H1 (cell line): ENCODE measurements around the gene ZFHX2. TPM values are rescaled to one million over a fixed set of nuclear protein-coding genes. Genes with fewer than 3 reads are reported as not detected.

Experiments
- CEBPB ChIP-seq: IDR thresholded peaks from 2 replicates; pipeline ENCODE4 v1.6.1; 2012; ENCODE audit warnings: low read depth, low read length
- FOSL1 ChIP-seq: IDR thresholded peaks from 2 replicates; pipeline ENCODE4 v1.6.1; 2011; ENCODE audit warnings: mild to moderate bottlenecking, low read depth, low read length, moderate library complexity; ENCODE audit not compliant: insufficient read depth
- KDM1A ChIP-seq: fragments of 200-600, 300-600 bp; sonication (generic); IDR thresholded peaks from 2 replicates; pipeline ENCODE4 v1.7.1; 2016; ENCODE audit warnings: mild to moderate bottlenecking, low read length, borderline replicate concordance
- KDM5A ChIP-seq: fragments of 200-600 bp; IDR thresholded peaks from 2 replicates; pipeline ENCODE4 v1.7.1; 2012; ENCODE audit warnings: mild to moderate bottlenecking, low read length, inconsistent platforms, mixed read lengths
- POLR2A ChIP-seq, 2 experiments: IDR thresholded peaks; 1 replicate in 1 of 2; 2 replicates in 1 of 2; pipeline ENCODE4 v1.6.1; 2011; ENCODE audit warnings: low read depth in 2 of 2, low read length in 2 of 2, mild to moderate bottlenecking in 2 of 2; ENCODE audit errors: control extremely low read depth in 1 of 2
- POLR2AphosphoS5 ChIP-seq: IDR thresholded peaks from 2 replicates; pipeline ENCODE4 v1.6.1; 2011; ENCODE audit warnings: low read depth, low read length
- SIRT6 ChIP-seq: IDR thresholded peaks from one replicate; pipeline ENCODE4 v1.7.1; 2012; ENCODE audit warnings: low read length, inconsistent platforms
- SUZ12 ChIP-seq: fragments of 200-600 bp; sonication (generic); IDR thresholded peaks from 2 replicates; pipeline ENCODE4 v1.6.1; 2012; ENCODE audit warnings: mild to moderate bottlenecking, inconsistent platforms, low read length, moderate library complexity, mixed read lengths
- TBP ChIP-seq: IDR thresholded peaks from 2 replicates; pipeline ENCODE4 v1.6.1; 2011; ENCODE audit warnings: low read depth, low read length, improper control_type of control experiment
- ZNF274 ChIP-seq: IDR thresholded peaks from 2 replicates; pipeline ENCODE4 v1.7.0; 2012; ENCODE audit warnings: low read length, borderline replicate concordance; ENCODE audit errors: extremely low read depth
- polyA plus RNA-seq, 7 experiments: library from polyadenylated mRNA; depleted of rRNA in 3 of 7; stranded (reverse) in 5 of 7; unstranded in 2 of 7; fragments of >200 nt in 5 of 7; fragments of 200-250 nt in 2 of 7; gene quantifications; 1 replicate in 5 of 7; 2 replicates in 1 of 7; 4 replicates in 1 of 7; pipeline versions ENCODE4 v1.2.1 to v1.2.3, GENCODE V29; 2011 to 2013; ENCODE audit warnings: missing spikeins in 2 of 7, mixed read lengths in 2 of 7
- total RNA-seq: library from RNA; stranded (reverse); fragmentation: NEBNext Ultra II Directional; extraction: Animal tissue kit (Norgen Biotek cat#: 25700); gene quantifications from 2 replicates; pipeline ENCODE4 v1.2.1, GENCODE V29; 2021
- TF ChIP-seq, protein P1 (sequence below): fragments of 300-600 bp; sonication (generic); IDR thresholded peaks from 2 replicates; pipeline ENCODE4 v1.7.1; 2012; ENCODE audit warnings: low read length, moderate library complexity, mild to moderate bottlenecking, inconsistent platforms; ENCODE audit not compliant: insufficient replicate concordance
- TF ChIP-seq, protein P2 (sequence below): IDR thresholded peaks from 2 replicates; pipeline ENCODE4 v1.6.1; 2012; ENCODE audit warnings: inconsistent platforms
- TF ChIP-seq, protein P3 (sequence below): IDR thresholded peaks from 2 replicates; pipeline ENCODE4 v1.6.1; 2012; ENCODE audit warnings: inconsistent platforms

Gene ZFHX2
- total and polyA plus RNA-seq, 2 of the 8 experiments (the other 6 are each of a cell fraction or from before 2014, with no cell fraction given) = 2.7 to 27.0 TPM

DNA sequence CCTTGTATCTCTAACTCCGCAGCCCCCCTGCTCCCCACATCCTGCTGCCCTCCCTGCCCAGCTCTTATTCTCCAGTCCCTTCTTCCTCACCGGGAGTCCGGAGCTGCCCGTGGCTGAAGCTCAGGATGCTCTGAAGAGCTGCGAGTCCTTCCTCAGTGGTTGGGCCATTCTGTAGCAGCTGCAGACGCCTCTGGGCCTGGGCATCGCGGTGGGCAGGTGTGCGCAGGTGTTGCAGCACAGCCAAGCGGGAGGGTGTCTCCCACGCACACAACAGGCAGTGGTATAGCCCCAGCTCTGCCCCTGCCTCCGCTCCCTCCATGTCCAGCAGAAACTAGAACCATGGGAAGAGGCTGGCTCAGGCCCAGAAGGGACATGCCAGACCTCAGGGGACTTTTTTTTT lies 20.2 kb downstream of the ZFHX2 start (continued):
- TF ChIP-seq, protein P1, sequence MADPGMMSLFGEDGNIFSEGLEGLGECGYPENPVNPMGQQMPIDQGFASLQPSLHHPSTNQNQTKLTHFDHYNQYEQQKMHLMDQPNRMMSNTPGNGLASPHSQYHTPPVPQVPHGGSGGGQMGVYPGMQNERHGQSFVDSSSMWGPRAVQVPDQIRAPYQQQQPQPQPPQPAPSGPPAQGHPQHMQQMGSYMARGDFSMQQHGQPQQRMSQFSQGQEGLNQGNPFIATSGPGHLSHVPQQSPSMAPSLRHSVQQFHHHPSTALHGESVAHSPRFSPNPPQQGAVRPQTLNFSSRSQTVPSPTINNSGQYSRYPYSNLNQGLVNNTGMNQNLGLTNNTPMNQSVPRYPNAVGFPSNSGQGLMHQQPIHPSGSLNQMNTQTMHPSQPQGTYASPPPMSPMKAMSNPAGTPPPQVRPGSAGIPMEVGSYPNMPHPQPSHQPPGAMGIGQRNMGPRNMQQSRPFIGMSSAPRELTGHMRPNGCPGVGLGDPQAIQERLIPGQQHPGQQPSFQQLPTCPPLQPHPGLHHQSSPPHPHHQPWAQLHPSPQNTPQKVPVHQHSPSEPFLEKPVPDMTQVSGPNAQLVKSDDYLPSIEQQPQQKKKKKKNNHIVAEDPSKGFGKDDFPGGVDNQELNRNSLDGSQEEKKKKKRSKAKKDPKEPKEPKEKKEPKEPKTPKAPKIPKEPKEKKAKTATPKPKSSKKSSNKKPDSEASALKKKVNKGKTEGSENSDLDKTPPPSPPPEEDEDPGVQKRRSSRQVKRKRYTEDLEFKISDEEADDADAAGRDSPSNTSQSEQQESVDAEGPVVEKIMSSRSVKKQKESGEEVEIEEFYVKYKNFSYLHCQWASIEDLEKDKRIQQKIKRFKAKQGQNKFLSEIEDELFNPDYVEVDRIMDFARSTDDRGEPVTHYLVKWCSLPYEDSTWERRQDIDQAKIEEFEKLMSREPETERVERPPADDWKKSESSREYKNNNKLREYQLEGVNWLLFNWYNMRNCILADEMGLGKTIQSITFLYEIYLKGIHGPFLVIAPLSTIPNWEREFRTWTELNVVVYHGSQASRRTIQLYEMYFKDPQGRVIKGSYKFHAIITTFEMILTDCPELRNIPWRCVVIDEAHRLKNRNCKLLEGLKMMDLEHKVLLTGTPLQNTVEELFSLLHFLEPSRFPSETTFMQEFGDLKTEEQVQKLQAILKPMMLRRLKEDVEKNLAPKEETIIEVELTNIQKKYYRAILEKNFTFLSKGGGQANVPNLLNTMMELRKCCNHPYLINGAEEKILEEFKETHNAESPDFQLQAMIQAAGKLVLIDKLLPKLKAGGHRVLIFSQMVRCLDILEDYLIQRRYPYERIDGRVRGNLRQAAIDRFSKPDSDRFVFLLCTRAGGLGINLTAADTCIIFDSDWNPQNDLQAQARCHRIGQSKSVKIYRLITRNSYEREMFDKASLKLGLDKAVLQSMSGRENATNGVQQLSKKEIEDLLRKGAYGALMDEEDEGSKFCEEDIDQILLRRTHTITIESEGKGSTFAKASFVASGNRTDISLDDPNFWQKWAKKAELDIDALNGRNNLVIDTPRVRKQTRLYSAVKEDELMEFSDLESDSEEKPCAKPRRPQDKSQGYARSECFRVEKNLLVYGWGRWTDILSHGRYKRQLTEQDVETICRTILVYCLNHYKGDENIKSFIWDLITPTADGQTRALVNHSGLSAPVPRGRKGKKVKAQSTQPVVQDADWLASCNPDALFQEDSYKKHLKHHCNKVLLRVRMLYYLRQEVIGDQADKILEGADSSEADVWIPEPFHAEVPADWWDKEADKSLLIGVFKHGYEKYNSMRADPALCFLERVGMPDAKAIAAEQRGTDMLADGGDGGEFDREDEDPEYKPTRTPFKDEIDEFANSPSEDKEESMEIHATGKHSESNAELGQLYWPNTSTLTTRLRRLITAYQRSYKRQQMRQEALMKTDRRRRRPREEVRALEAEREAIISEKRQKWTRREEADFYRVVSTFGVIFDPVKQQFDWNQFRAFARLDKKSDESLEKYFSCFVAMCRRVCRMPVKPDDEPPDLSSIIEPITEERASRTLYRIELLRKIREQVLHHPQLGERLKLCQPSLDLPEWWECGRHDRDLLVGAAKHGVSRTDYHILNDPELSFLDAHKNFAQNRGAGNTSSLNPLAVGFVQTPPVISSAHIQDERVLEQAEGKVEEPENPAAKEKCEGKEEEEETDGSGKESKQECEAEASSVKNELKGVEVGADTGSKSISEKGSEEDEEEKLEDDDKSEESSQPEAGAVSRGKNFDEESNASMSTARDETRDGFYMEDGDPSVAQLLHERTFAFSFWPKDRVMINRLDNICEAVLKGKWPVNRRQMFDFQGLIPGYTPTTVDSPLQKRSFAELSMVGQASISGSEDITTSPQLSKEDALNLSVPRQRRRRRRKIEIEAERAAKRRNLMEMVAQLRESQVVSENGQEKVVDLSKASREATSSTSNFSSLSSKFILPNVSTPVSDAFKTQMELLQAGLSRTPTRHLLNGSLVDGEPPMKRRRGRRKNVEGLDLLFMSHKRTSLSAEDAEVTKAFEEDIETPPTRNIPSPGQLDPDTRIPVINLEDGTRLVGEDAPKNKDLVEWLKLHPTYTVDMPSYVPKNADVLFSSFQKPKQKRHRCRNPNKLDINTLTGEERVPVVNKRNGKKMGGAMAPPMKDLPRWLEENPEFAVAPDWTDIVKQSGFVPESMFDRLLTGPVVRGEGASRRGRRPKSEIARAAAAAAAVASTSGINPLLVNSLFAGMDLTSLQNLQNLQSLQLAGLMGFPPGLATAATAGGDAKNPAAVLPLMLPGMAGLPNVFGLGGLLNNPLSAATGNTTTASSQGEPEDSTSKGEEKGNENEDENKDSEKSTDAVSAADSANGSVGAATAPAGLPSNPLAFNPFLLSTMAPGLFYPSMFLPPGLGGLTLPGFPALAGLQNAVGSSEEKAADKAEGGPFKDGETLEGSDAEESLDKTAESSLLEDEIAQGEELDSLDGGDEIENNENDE = no peak
- TF ChIP-seq, protein P2, sequence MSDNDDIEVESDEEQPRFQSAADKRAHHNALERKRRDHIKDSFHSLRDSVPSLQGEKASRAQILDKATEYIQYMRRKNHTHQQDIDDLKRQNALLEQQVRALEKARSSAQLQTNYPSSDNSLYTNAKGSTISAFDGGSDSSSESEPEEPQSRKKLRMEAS = no peak
- TF ChIP-seq POLR2A (IDR thresholded peaks at IDR 0.05; ENCODE audit: control extremely low read depth in 1 of 2, low read depth in 2 of 2, low read length in 2 of 2) (no peak), CEBPB (no peak), SIRT6 (no peak), POLR2AphosphoS5 (no peak), KDM1A (no peak), KDM5A (no peak), SUZ12 (no peak), TBP (no peak), FOSL1 (no peak), ZNF274 (no peak)
- TF ChIP-seq, protein P3, sequence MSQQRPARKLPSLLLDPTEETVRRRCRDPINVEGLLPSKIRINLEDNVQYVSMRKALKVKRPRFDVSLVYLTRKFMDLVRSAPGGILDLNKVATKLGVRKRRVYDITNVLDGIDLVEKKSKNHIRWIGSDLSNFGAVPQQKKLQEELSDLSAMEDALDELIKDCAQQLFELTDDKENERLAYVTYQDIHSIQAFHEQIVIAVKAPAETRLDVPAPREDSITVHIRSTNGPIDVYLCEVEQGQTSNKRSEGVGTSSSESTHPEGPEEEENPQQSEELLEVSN = no peak
